NOMO-1 treated with DMSO at 0.1 percent for 48 hours (cell line): Measurements from ENCODE around the gene ZNF76.

Experiments
- DNase-seq: peaks from one replicate; lab custom pipeline; 2025; ENCODE audit not compliant: unreplicated experiment; lab: John Stamatoyannopoulos, UW

ZNF76 gene

DNA sequence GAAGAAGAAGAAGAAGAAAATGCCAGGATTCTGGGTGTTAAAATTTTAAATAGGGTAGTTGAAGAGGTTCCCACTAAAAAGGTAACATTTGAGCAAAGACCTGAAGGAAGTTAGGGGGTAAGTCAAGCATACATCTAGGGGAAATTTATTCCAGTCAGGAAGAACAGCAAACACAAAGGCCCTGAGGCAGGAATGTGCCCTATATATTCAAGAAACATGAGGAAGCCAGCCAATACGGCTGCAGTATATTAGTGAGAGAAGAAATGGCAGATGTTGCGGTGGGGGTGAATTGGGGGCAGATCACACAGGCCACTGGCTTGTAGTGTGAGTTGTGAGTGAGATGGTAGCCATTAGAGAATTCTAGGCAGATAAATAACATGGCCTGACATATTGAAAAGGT lies 6.0 kb downstream of the ZNF76 start:
- no peak for DNase-seq

DNA sequence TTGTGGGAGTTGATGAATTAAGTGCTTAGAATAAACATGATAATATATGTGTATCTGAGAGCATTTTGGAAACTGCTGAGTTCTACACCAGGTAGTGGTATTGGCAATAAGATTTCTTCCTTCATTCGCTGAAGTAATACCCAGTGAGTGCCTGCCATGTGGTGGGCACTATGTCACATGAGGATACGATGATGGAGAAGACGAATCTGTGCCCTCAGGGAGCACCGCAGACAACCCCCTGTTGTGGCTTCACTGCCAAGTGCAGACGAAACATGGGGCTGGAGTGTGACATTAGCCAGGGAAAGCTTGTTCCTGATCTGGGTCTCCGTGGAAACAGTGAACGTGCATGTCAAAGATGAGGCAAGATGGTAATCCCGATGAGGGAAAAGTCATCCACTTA lies 7.9 kb downstream of the ZNF76 start:
- DNase-seq, result no peak

DNA sequence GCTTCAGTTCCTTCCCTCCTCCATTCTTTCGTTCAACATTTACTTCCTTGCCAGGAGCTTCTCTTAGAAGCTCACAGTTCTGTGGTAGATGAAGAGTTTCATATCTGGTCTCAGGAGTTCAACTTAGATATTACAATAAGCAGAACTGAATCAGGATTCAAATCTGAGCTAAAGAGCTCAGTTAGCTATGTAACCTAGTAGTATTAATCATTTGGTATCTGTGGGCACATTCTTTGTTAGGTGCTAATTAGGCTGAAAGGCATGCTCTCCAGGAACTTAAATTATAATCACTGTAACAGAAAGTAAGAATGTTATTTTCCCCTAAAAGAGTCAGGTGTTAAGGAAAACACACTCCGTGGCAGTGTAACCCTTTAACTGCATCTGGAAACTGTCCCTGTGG lies 8.4 kb downstream of the ZNF76 start:
- DNase-seq, result no peak

- no peak for DNase-seq
Measured at GRCh38 chr6:35272005-35272404, 12.5 kb downstream of the ZNF76 start.

GRCh38 chr6:35273822-35274559 lies 14.5 kb downstream of the ZNF76 start:
- DNase-seq, result no peak

- no peak for DNase-seq
Measured at GRCh38 chr6:35275744-35276260, 16.3 kb downstream of the ZNF76 start.

- DNase-seq, result no peak
Measured at GRCh38 chr6:35278708-35279107, 19.2 kb downstream of the ZNF76 start.

DNA sequence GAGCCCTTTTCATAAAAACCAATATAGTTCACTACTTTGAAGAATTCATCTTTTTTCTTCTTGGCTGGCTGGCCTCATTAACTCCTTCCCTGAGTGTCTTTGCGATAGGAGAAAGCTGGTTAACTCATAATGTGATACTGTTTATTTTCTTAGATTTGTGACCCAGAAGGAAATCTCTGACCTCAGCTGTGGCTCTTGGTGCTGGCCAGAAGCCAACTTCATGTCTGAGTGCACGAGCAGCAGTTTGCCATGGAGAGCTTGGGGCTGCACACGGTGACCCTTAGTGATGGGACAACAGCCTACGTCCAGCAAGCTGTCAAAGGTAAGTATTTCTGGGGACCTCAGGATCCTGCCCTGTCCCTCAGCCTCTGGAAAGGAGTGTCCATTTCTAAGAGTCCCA lies 21.4 kb downstream of the ZNF76 start:
- DNase-seq, result no peak

GRCh38 chr6:35282472-35282871 lies 22.9 kb downstream of the ZNF76 start:
- DNase-seq, result no peak

- DNase-seq, result no peak
Measured at GRCh38 chr6:35283361-35283760, 23.8 kb downstream of the ZNF76 start.

- no peak for DNase-seq
Measured at GRCh38 chr6:35287671-35288396, 28.3 kb downstream of the ZNF76 start.

DNA sequence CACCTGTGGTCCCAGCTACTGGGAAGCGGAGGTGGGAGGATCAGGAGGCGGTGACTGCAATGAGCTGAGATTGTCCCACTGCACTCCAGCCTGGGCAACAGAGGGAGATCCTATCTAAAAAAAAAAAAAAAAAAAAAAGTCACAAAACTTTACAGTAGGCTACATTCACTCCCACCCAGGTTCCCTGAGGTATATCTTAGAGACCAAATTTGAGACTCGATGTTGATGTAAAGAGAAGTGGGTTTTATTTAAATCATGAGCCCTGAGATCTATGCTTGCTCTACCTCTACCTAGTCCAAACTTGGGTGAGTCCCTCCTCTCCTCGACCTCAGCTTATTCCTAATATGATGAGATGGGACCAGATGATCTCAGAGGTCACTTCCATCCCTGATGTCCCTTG lies 29.3 kb downstream of the ZNF76 start:
- no peak for DNase-seq

DNA sequence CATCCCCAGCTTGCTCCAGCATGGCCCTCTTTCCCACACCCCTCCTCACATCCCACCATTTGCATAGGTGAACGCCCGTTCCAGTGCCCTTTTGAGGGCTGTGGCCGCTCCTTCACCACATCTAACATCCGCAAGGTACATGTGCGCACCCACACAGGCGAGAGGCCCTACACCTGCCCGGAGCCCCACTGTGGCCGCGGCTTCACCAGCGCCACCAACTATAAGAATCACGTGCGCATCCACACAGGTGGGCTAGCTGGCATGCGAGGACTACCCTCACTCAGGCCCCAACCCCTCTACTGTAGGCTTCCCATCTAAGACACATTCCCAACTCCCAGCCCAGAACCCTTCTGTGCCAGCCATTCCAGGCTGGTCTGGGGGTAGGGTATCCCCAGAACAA lies 32.0 kb downstream of the ZNF76 start:
- no peak for DNase-seq

GRCh38 chr6:35292494-35292893 lies 33.0 kb downstream of the ZNF76 start:
- no peak for DNase-seq

- no peak for DNase-seq
Measured at GRCh38 chr6:35293681-35294080, 34.1 kb downstream of the ZNF76 start.

DNA sequence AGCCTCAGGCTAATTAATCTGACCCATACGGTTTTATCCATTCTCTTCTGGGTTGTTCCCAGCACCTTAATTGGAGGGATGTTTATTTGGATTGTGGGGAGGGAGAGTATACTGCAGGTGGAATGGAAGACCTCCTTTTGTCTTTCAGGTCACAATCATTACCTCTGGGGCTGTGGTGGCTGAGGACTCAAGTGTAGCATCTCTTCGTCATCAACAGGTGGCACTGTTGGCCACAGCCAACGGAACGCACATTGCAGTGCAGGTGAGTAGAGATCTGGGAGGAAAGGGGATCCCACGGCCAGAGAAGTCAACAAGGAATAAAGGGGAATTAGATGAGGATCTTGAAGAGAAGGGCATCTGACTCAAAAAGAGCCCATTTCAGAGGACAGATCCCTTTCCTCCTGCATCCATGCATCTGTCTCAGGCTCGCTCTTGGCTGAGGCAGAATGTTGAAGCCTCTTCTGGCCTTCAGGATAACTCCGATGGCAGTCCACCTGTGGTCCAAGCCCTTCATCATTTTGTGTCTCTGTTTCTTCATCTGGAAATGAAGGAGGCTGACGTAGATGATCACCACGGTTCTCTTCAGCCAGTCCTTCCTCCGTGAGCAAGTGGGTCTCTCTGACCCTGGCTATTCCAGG lies 34.9 kb downstream of the ZNF76 start:
- peak; percentile 26 for DNase-seq

GRCh38 chr6:35295036-35295435 lies 35.5 kb downstream of the ZNF76 start:
- DNase-seq, result no peak

GRCh38 chr6:35295521-35296315 lies 36.2 kb downstream of the ZNF76 start:
- no peak for DNase-seq

DNA sequence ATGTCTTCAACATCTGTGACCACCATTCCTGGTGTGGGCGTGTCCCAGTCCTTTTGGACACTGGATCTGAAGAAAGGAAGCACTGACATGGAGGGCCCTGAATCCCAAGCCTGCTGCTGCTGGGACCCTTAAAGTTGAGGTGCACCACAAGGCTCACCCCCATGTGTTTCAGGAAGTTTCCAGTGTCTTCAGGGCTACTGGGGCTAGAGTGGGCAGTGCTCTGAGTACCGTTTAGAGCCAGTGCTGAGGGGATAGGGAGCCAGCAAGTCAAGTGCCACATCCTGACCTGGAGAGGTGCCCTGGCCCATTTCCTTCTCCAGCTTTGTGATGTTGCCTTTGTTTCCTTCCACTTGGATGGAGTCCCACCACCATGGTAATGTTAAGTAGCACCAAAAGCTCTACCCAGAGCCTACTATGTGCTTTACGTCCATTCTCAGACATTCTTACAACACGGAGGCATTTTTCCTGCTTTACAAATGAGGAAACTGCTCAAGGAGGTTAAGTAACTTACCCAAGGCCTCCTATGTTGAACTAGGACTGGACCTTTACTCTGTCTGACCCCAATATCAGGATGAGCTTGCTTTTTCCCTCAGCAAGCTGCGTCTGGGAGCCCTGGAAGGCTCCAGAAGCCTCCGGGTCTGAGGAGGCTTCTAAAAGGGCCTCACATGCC lies 37.5 kb downstream of the ZNF76 start:
- DNase-seq, result no peak

- DNase-seq, result peak; percentile 92
Measured at GRCh38 chr6:35297601-35298481, 38.3 kb downstream of the ZNF76 start, which contains the start of gene DEF6. Gene DEF6 (plus strand): TSS chr6:35297818. CDS start chr6:35297857, 39 bp downstream.
